GM23338 (cell line): ENCODE results near the gene GSTA5. TPM values are rescaled to one million over a fixed set of nuclear protein-coding genes. Genes with fewer than 3 reads are reported as not detected.

Experiments used
- ATAC-seq: fragments of 200-7000 bp; cut with Tn5 transposase; 3 replicates; pipeline ENCODE4 v1.9.1; 2020
- DNase-seq: peaks from one replicate; pipeline ENCODE4 v3.0.0-alpha.2; 2015; ENCODE audit warnings: low spot score
- H2AFZ ChIP-seq: fragments of 200-600 bp; sonication (generic); 2 replicates; pipeline ENCODE4 v1.8.0; 2016; ENCODE audit warnings: antibody characterized with exemption, mild to moderate bottlenecking, moderate library complexity
- H3F3A ChIP-seq: fragments of 200-600 bp; sonication (generic); replicated peaks from 2 replicates; pipeline ENCODE4 v1.8.0; 2017; ENCODE audit warnings: antibody characterized with exemption, mixed run types, low read depth
- H3K27ac ChIP-seq: fragments of 200-600 bp; sonication (generic); 2 replicates; pipeline ENCODE4 v1.6.1; 2016; ENCODE audit warnings: low read depth
- H3K27me3 ChIP-seq: fragments of 200-600 bp; sonication (generic); 2 replicates; pipeline ENCODE4 v1.8.0; 2016; ENCODE audit warnings: mild to moderate bottlenecking, mixed run types, moderate library complexity; ENCODE audit not compliant: insufficient read depth
- H3K36me3 ChIP-seq: fragments of 200-600 bp; sonication (generic); 2 replicates; pipeline ENCODE4 v1.8.0; 2016; ENCODE audit warnings: mild to moderate bottlenecking; ENCODE audit not compliant: insufficient read depth
- H3K4me1 ChIP-seq: fragments of 200-600 bp; sonication (generic); 2 replicates; pipeline ENCODE4 v1.8.0; 2016; ENCODE audit warnings: mild to moderate bottlenecking, moderate library complexity; ENCODE audit not compliant: insufficient read depth
- H3K4me2 ChIP-seq: fragments of 200-600 bp; sonication (generic); 2 replicates; pipeline ENCODE4 v1.7.1; 2017; ENCODE audit warnings: mixed run types
- H3K4me3 ChIP-seq: fragments of 200-600 bp; sonication (generic); 2 replicates; pipeline ENCODE4 v1.6.1; 2016; ENCODE audit warnings: mixed run types
- H3K79me2 ChIP-seq: fragments of 200-600 bp; sonication (generic); replicated peaks from 2 replicates; pipeline ENCODE4 v1.8.0; 2017; ENCODE audit warnings: mild to moderate bottlenecking; ENCODE audit not compliant: insufficient read depth
- H3K9me2 ChIP-seq: fragments of 200-600 bp; sonication (generic); 2 replicates; pipeline ENCODE4 v1.8.0; 2017; ENCODE audit not compliant: insufficient read depth
- H4K20me1 ChIP-seq: fragments of 200-600 bp; sonication (generic); replicated peaks from 2 replicates; pipeline ENCODE4 v1.8.0; 2017; ENCODE audit warnings: mild to moderate bottlenecking; ENCODE audit not compliant: insufficient read depth
- H3K27ac Mint-ChIP-seq: 2 replicates; pipeline ENCODE4 v1.8.0; 2020; ENCODE audit warnings: inconsistent platforms, mild to moderate bottlenecking, moderate library complexity, mixed read lengths
- H3K27me3 Mint-ChIP-seq: 3 replicates; pipeline ENCODE4 v1.8.0; 2022; ENCODE audit warnings: low read depth, mild to moderate bottlenecking, moderate library complexity, mixed read lengths, inconsistent platforms; ENCODE audit not compliant: insufficient read depth, poor library complexity
- H3K36me3 Mint-ChIP-seq: 3 replicates; pipeline ENCODE4 v1.8.0; 2021; ENCODE audit warnings: low read depth, mild to moderate bottlenecking, inconsistent platforms, moderate library complexity, mixed read lengths
- H3K4me1 Mint-ChIP-seq: 3 replicates; pipeline ENCODE4 v1.8.0; 2020; ENCODE audit warnings: mild to moderate bottlenecking, inconsistent platforms, mixed read lengths
- H3K4me3 Mint-ChIP-seq: 3 replicates; pipeline ENCODE4 v1.8.0; 2021; ENCODE audit warnings: moderate library complexity, mild to moderate bottlenecking, inconsistent platforms, mixed read lengths
- H3K9me3 Mint-ChIP-seq: 3 replicates; pipeline ENCODE4 v1.8.0; 2020; ENCODE audit warnings: moderate library complexity, mild to moderate bottlenecking, inconsistent platforms, mixed read lengths
- CREB1 ChIP-seq: fragments of 250-450 bp; sonication (Bioruptor Pico); IDR thresholded peaks from 2 replicates; pipeline ENCODE4 v1.5.0; 2020; ENCODE audit warnings: low read depth, mild to moderate bottlenecking, moderate library complexity
- EZH2 ChIP-seq: fragments of 200-600 bp; sonication (generic); IDR thresholded peaks from one replicate; pipeline ENCODE4 v1.8.0; 2017; ENCODE audit warnings: antibody characterized with exemption, mild to moderate bottlenecking, low read depth; ENCODE audit not compliant: unreplicated experiment
- EZH2phosphoT487 ChIP-seq: fragments of 200-600 bp; sonication (generic); IDR thresholded peaks from one replicate; pipeline ENCODE4 v1.8.1; 2018; ENCODE audit warnings: antibody characterized with exemption; ENCODE audit not compliant: unreplicated experiment
- JUNB ChIP-seq: IDR thresholded peaks from one replicate; pipeline ENCODE4 v1.6.1; 2016; ENCODE audit warnings: antibody characterized with exemption; ENCODE audit not compliant: unreplicated experiment
- NANOG ChIP-seq: IDR thresholded peaks from 2 replicates; pipeline ENCODE4 v1.6.1; 2016; ENCODE audit warnings: antibody characterized with exemption, borderline replicate concordance
- POLR2AphosphoS5 ChIP-seq: IDR thresholded peaks from 2 replicates; pipeline ENCODE4 v1.6.1; 2016; ENCODE audit warnings: antibody characterized with exemption, low read depth
- STAT1 ChIP-seq: IDR thresholded peaks from one replicate; pipeline ENCODE4 v1.6.1; 2016; ENCODE audit warnings: antibody characterized with exemption; ENCODE audit not compliant: unreplicated experiment
- ZNF114 ChIP-seq: fragments of 250-450 bp; sonication (Bioruptor Pico); IDR thresholded peaks from 2 replicates; pipeline ENCODE4 v1.5.0; 2020; ENCODE audit warnings: mild to moderate bottlenecking, moderate library complexity
- ZNF331 ChIP-seq: fragments of 250-450 bp; sonication (Bioruptor Pico); IDR thresholded peaks from 2 replicates; pipeline ENCODE4 v1.5.0; 2020; ENCODE audit warnings: low read depth, mild to moderate bottlenecking, moderate library complexity
- polyA plus RNA-seq: library from polyadenylated mRNA; unstranded; fragments of >200 nt; fragmentation: Nextera tagmentation; extraction: Ambion mirVana; gene quantifications from 2 replicates; pipeline ENCODE4 v1.2.1, GENCODE V29; 2016
- total RNA-seq: library from RNA; depleted of rRNA; stranded (reverse); fragments of >200 nt; shearing (Covaris generic); gene quantifications from 2 replicates; pipeline ENCODE4 v1.2.3, GENCODE V29; 2014
- TF ChIP-seq, protein P1 (sequence below): IDR thresholded peaks from 2 replicates; pipeline ENCODE4 v1.6.1; 2016; ENCODE audit warnings: antibody characterized with exemption
- TF ChIP-seq, protein P2 (sequence below), 2 experiments: fragments of 200-600 bp in 1 of 2; sonication (generic) in 1 of 2; conservative IDR thresholded peaks; 2 replicates each; pipeline versions ENCODE4 v1.5.1 to v1.6.1; 2016 to 2017; ENCODE audit warnings: antibody characterized with exemption in 2 of 2, low read depth in 2 of 2, mild to moderate bottlenecking in 2 of 2, moderate library complexity in 1 of 2
- TF ChIP-seq, protein P3 (sequence below): fragments of 250-450 bp; sonication (Bioruptor Pico); IDR thresholded peaks from 2 replicates; pipeline ENCODE4 v1.5.0; 2020; ENCODE audit warnings: mild to moderate bottlenecking, moderate library complexity
- TF ChIP-seq, protein P4 (sequence below): IDR thresholded peaks from one replicate; pipeline ENCODE4 v1.6.1; 2018; ENCODE audit warnings: antibody characterized with exemption; ENCODE audit not compliant: unreplicated experiment

The GSTA5 gene
- total and polyA plus RNA-seq, 2 experiments from 2014 or later: not detected

DNA sequence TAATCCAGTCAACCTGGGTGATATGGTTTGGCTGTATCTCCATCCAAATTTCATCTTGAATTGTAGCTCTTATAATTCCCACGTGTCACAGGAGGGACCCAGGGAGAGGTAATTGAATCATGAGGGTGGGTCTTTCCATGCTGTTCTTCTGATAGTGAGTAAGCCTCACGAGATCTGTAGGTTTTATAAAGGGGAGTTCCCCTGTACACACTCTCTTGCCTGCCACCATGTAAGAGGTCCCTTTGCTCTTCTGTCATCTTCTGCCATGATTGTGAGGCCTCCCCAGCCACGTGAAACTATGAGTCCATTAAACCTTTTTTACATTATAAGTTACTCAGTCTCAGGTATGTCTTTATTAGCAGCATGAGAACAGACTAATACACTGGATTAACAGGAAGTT, 49.4 kb upstream of the GSTA5 start:
- no peaks in the 10 kb centered on the region for H3K27me3 Mint-ChIP-seq
- Histone ChIP-seq H3K9me2 (peaks cover 9% of the 10 kb centered on the region; the same call in 1 of the 2 replicates), H3K4me2 (no peak overlapping the region), H3K27me3 (no peaks in the 10 kb centered on the region), H2AFZ (no peak overlapping the region), H4K20me1 (no peaks in the 10 kb centered on the region), H3K27ac (no peak overlapping the region), H3K4me1 (no peaks in the 10 kb centered on the region), H3K4me3 (no peak overlapping the region), H3K79me2 (no peaks in the 10 kb centered on the region), H3F3A (no peaks in the 10 kb centered on the region), H3K36me3 (no peaks in the 10 kb centered on the region)
- DNase-seq: no peak
- H3K9me3 Mint-ChIP-seq: no peaks in the 10 kb centered on the region; the same call in 2 of the 3 replicates
- TF ChIP-seq EZH2 (no peak), NANOG (no peak), JUNB (no peak), POLR2AphosphoS5 (no peak), CREB1 (CRISPR knock-in tag) (no peak), STAT1 (no peak), EZH2phosphoT487 (no peak), ZNF114 (CRISPR knock-in tag) (no peak), ZNF331 (CRISPR knock-in tag) (no peak)
- TF ChIP-seq, protein P1, sequence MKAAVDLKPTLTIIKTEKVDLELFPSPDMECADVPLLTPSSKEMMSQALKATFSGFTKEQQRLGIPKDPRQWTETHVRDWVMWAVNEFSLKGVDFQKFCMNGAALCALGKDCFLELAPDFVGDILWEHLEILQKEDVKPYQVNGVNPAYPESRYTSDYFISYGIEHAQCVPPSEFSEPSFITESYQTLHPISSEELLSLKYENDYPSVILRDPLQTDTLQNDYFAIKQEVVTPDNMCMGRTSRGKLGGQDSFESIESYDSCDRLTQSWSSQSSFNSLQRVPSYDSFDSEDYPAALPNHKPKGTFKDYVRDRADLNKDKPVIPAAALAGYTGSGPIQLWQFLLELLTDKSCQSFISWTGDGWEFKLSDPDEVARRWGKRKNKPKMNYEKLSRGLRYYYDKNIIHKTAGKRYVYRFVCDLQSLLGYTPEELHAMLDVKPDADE: no peak
- TF ChIP-seq, protein P2, sequence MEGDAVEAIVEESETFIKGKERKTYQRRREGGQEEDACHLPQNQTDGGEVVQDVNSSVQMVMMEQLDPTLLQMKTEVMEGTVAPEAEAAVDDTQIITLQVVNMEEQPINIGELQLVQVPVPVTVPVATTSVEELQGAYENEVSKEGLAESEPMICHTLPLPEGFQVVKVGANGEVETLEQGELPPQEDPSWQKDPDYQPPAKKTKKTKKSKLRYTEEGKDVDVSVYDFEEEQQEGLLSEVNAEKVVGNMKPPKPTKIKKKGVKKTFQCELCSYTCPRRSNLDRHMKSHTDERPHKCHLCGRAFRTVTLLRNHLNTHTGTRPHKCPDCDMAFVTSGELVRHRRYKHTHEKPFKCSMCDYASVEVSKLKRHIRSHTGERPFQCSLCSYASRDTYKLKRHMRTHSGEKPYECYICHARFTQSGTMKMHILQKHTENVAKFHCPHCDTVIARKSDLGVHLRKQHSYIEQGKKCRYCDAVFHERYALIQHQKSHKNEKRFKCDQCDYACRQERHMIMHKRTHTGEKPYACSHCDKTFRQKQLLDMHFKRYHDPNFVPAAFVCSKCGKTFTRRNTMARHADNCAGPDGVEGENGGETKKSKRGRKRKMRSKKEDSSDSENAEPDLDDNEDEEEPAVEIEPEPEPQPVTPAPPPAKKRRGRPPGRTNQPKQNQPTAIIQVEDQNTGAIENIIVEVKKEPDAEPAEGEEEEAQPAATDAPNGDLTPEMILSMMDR (conservative IDR thresholded peaks at IDR 0.05; ENCODE audit: low read depth in 2 of 2): no peak
- TF ChIP-seq, protein P3, sequence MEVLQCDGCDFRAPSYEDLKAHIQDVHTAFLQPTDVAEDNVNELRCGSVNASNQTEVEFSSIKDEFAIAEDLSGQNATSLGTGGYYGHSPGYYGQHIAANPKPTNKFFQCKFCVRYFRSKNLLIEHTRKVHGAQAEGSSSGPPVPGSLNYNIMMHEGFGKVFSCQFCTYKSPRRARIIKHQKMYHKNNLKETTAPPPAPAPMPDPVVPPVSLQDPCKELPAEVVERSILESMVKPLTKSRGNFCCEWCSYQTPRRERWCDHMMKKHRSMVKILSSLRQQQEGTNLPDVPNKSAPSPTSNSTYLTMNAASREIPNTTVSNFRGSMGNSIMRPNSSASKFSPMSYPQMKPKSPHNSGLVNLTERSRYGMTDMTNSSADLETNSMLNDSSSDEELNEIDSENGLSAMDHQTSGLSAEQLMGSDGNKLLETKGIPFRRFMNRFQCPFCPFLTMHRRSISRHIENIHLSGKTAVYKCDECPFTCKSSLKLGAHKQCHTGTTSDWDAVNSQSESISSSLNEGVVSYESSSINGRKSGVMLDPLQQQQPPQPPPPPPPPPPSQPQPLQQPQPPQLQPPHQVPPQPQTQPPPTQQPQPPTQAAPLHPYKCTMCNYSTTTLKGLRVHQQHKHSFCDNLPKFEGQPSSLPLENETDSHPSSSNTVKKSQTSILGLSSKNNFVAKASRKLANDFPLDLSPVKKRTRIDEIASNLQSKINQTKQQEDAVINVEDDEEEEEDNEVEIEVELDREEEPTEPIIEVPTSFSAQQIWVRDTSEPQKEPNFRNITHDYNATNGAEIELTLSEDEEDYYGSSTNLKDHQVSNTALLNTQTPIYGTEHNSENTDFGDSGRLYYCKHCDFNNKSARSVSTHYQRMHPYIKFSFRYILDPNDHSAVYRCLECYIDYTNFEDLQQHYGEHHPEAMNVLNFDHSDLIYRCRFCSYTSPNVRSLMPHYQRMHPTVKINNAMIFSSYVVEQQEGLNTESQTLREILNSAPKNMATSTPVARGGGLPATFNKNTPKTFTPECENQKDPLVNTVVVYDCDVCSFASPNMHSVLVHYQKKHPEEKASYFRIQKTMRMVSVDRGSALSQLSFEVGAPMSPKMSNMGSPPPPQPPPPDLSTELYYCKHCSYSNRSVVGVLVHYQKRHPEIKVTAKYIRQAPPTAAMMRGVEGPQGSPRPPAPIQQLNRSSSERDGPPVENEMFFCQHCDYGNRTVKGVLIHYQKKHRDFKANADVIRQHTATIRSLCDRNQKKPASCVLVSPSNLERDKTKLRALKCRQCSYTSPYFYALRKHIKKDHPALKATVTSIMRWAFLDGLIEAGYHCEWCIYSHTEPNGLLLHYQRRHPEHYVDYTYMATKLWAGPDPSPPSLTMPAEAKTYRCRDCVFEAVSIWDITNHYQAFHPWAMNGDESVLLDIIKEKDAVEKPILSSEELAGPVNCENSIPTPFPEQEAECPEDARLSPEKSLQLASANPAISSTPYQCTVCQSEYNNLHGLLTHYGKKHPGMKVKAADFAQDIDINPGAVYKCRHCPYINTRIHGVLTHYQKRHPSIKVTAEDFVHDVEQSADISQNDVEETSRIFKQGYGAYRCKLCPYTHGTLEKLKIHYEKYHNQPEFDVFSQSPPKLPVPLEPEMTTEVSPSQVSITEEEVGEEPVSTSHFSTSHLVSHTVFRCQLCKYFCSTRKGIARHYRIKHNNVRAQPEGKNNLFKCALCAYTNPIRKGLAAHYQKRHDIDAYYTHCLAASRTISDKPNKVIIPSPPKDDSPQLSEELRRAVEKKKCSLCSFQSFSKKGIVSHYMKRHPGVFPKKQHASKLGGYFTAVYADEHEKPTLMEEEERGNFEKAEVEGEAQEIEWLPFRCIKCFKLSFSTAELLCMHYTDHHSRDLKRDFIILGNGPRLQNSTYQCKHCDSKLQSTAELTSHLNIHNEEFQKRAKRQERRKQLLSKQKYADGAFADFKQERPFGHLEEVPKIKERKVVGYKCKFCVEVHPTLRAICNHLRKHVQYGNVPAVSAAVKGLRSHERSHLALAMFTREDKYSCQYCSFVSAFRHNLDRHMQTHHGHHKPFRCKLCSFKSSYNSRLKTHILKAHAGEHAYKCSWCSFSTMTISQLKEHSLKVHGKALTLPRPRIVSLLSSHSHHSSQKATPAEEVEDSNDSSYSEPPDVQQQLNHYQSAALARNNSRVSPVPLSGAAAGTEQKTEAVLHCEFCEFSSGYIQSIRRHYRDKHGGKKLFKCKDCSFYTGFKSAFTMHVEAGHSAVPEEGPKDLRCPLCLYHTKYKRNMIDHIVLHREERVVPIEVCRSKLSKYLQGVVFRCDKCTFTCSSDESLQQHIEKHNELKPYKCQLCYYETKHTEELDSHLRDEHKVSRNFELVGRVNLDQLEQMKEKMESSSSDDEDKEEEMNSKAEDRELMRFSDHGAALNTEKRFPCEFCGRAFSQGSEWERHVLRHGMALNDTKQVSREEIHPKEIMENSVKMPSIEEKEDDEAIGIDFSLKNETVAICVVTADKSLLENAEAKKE (CRISPR knock-in tag): no peak
- TF ChIP-seq, protein P4, sequence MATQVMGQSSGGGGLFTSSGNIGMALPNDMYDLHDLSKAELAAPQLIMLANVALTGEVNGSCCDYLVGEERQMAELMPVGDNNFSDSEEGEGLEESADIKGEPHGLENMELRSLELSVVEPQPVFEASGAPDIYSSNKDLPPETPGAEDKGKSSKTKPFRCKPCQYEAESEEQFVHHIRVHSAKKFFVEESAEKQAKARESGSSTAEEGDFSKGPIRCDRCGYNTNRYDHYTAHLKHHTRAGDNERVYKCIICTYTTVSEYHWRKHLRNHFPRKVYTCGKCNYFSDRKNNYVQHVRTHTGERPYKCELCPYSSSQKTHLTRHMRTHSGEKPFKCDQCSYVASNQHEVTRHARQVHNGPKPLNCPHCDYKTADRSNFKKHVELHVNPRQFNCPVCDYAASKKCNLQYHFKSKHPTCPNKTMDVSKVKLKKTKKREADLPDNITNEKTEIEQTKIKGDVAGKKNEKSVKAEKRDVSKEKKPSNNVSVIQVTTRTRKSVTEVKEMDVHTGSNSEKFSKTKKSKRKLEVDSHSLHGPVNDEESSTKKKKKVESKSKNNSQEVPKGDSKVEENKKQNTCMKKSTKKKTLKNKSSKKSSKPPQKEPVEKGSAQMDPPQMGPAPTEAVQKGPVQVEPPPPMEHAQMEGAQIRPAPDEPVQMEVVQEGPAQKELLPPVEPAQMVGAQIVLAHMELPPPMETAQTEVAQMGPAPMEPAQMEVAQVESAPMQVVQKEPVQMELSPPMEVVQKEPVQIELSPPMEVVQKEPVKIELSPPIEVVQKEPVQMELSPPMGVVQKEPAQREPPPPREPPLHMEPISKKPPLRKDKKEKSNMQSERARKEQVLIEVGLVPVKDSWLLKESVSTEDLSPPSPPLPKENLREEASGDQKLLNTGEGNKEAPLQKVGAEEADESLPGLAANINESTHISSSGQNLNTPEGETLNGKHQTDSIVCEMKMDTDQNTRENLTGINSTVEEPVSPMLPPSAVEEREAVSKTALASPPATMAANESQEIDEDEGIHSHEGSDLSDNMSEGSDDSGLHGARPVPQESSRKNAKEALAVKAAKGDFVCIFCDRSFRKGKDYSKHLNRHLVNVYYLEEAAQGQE: no peak
- ATAC-seq: no peak
- no peaks in the 10 kb centered on the region for H3K4me1 Mint-ChIP-seq
- no peaks in the 10 kb centered on the region for H3K36me3 Mint-ChIP-seq
- no peak overlapping the region for H3K27ac Mint-ChIP-seq
- H3K4me3 Mint-ChIP-seq: no peak overlapping the region
